ENCODE results near the gene LIFR. TPM values are rescaled to one million over a fixed set of nuclear protein-coding genes. Genes with fewer than 3 reads are reported as not detected.

Gene LIFR
- total and polyA plus RNA-seq, 2 donors (not counting 1 experiment from before 2014, with no cell fraction given): 43.6 to 65.1 TPM

GRCh38 chr5:38465061-38465460, 91.4 kb downstream of the LIFR start:
- H3K4me3 ChIP-seq (replicated peaks in 1 of 4; ENCODE audit: control extremely low read depth in 1 of 4, insufficient read depth in 1 of 4, low read depth in 3 of 4, low read length in 4 of 4): no peak overlapping the region
- H3K4me2 ChIP-seq (ENCODE audit: extremely low read depth, insufficient read depth, low read length): peak overlapping the region; percentile 51
- no peaks in the 10 kb centered on the region for H3K9me3 ChIP-seq (ENCODE audit: control insufficient read depth, insufficient read depth, low read depth, low read length)
- peak in 1 of 2 donors; percentile 85 for DNase-seq (ENCODE audit: low read depth in 2 of 2)
- H3K27ac ChIP-seq (ENCODE audit: insufficient read depth, low read length): peak overlapping the region; percentile 92
- H4K20me1 ChIP-seq (ENCODE audit: control insufficient read depth, extremely low read depth, insufficient read depth, low read length): no peaks in the 10 kb centered on the region
- no peaks in the 10 kb centered on the region for H3K36me3 ChIP-seq (ENCODE audit: control insufficient read depth, insufficient read depth, low read length)
- no peak overlapping the region for H3K9ac ChIP-seq (ENCODE audit: insufficient read depth, low read length)
- TF ChIP-seq CTCF (conservative IDR thresholded peaks at IDR 0.05 in 1 of 2, IDR thresholded peaks at IDR 0.05 in 1 of 2; ENCODE audit: low read depth in 1 of 2, low read length in 2 of 2) (no peak), EZH2 (IDR thresholded peaks at IDR 0.05; ENCODE audit: low read length, missing control alignments) (no peak)
- no peaks in the 10 kb centered on the region for H3K27me3 ChIP-seq (ENCODE audit: control insufficient read depth, insufficient read depth, low read length)
- H2AFZ ChIP-seq (ENCODE audit: low read length): no peak overlapping the region
- peaks cover 57% of the 10 kb centered on the region for H3K4me1 ChIP-seq (ENCODE audit: control insufficient read depth, extremely low read depth, insufficient read depth, low read length)
- H3K79me2 ChIP-seq (ENCODE audit: control insufficient read depth, insufficient read depth, low read length): no peaks in the 10 kb centered on the region

- Histone ChIP-seq H2AFZ (ENCODE audit: low read length) (no peak overlapping the region), H3K36me3 (ENCODE audit: control insufficient read depth, insufficient read depth, low read length) (no peaks in the 10 kb centered on the region), H3K4me1 (ENCODE audit: control insufficient read depth, extremely low read depth, insufficient read depth, low read length) (peaks cover 54% of the 10 kb centered on the region), H4K20me1 (ENCODE audit: control insufficient read depth, extremely low read depth, insufficient read depth, low read length) (no peaks in the 10 kb centered on the region), H3K9ac (ENCODE audit: insufficient read depth, low read length) (no peak overlapping the region), H3K79me2 (ENCODE audit: control insufficient read depth, insufficient read depth, low read length) (no peaks in the 10 kb centered on the region), H3K4me3 (replicated peaks in 1 of 4; ENCODE audit: control extremely low read depth in 1 of 4, insufficient read depth in 1 of 4, low read depth in 3 of 4, low read length in 4 of 4) (no peak overlapping the region), H3K27me3 (ENCODE audit: control insufficient read depth, insufficient read depth, low read length) (no peaks in the 10 kb centered on the region), H3K9me3 (ENCODE audit: control insufficient read depth, insufficient read depth, low read depth, low read length) (no peaks in the 10 kb centered on the region), H3K27ac (ENCODE audit: insufficient read depth, low read length) (peak overlapping the region; percentile 71), H3K4me2 (ENCODE audit: extremely low read depth, insufficient read depth, low read length) (peak overlapping the region; percentile 18)
- TF ChIP-seq CTCF (conservative IDR thresholded peaks at IDR 0.05 in 1 of 2, IDR thresholded peaks at IDR 0.05 in 1 of 2; ENCODE audit: low read depth in 1 of 2, low read length in 2 of 2) (no peak), EZH2 (IDR thresholded peaks at IDR 0.05; ENCODE audit: low read length, missing control alignments) (no peak)
- peak; percentile 92 to 96 for DNase-seq (ENCODE audit: low read depth in 2 of 2)
Observed at GRCh38 chr5:38463634-38464521, 92.6 kb downstream of the LIFR start.

- H3K27me3 ChIP-seq (ENCODE audit: control insufficient read depth, insufficient read depth, low read length): no peaks in the 10 kb centered on the region
- H3K27ac ChIP-seq (ENCODE audit: insufficient read depth, low read length): peak overlapping the region; percentile 71
- no peak overlapping the region for H3K4me3 ChIP-seq (replicated peaks in 1 of 4; ENCODE audit: control extremely low read depth in 1 of 4, insufficient read depth in 1 of 4, low read depth in 3 of 4, low read length in 4 of 4)
- H3K79me2 ChIP-seq (ENCODE audit: control insufficient read depth, insufficient read depth, low read length): no peaks in the 10 kb centered on the region
- no peak overlapping the region for H3K9ac ChIP-seq (ENCODE audit: insufficient read depth, low read length)
- H3K4me1 ChIP-seq (ENCODE audit: control insufficient read depth, extremely low read depth, insufficient read depth, low read length): peaks cover 47% of the 10 kb centered on the region
- DNase-seq (ENCODE audit: low read depth in 2 of 2): peak; percentile 47 to 56
- no peaks in the 10 kb centered on the region for H3K36me3 ChIP-seq (ENCODE audit: control insufficient read depth, insufficient read depth, low read length)
- H2AFZ ChIP-seq (ENCODE audit: low read length): no peak overlapping the region
- no peaks in the 10 kb centered on the region for H3K9me3 ChIP-seq (ENCODE audit: control insufficient read depth, insufficient read depth, low read depth, low read length)
- no peaks in the 10 kb centered on the region for H4K20me1 ChIP-seq (ENCODE audit: control insufficient read depth, extremely low read depth, insufficient read depth, low read length)
- TF ChIP-seq CTCF (conservative IDR thresholded peaks at IDR 0.05 in 1 of 2, IDR thresholded peaks at IDR 0.05 in 1 of 2; ENCODE audit: low read depth in 1 of 2, low read length in 2 of 2): no peak
- TF ChIP-seq EZH2 (IDR thresholded peaks at IDR 0.05; ENCODE audit: low read length, missing control alignments): no peak
- peak overlapping the region; percentile 32 for H3K4me2 ChIP-seq (ENCODE audit: extremely low read depth, insufficient read depth, low read length)
Observed at GRCh38 chr5:38462976-38463633, 93.3 kb downstream of the LIFR start.
